GM21528 (cell line): ENCODE results near the gene SNAP23.

ENCODE experiments used
- ATAC-seq: cut with Tn5 transposase; IDR thresholded peaks from one replicate; pipeline ENCODE4 v1.9.1; 2021; ENCODE audit warnings: mild to moderate bottlenecking, moderate library complexity; ENCODE audit not compliant: unreplicated experiment, low FRiP score

The SNAP23 gene

GRCh38 chr15:42495361-42496212, at the start of gene SNAP23:
Gene SNAP23, plus strand, starts transcription at chr15:42495634. Its CDS starts 16,213 bp downstream, at chr15:42511847.
- peak; percentile 70 for ATAC-seq

GRCh38 chr15:42447599-42447998, 47.8 kb upstream of the SNAP23 start:
- no peak for ATAC-seq

GRCh38 chr15:42448281-42448680, 47.2 kb upstream of the SNAP23 start:
- no peak for ATAC-seq

- ATAC-seq: no peak
Measured at GRCh38 chr15:42449770-42450424, 45.5 kb upstream of the SNAP23 start.

GRCh38 chr15:42450425-42450790, 45.0 kb upstream of the SNAP23 start:
- no peak for ATAC-seq

GRCh38 chr15:42453826-42454225, 41.6 kb upstream of the SNAP23 start:
- no peak for ATAC-seq

- no peak for ATAC-seq
Measured at GRCh38 chr15:42456531-42456930, 38.9 kb upstream of the SNAP23 start.

GRCh38 chr15:42456971-42457370, 38.5 kb upstream of the SNAP23 start:
- no peak for ATAC-seq

- ATAC-seq: no peak
Measured at GRCh38 chr15:42457445-42458442, 37.7 kb upstream of the SNAP23 start.

GRCh38 chr15:42461261-42461660, 34.2 kb upstream of the SNAP23 start:
- ATAC-seq: no peak

- ATAC-seq: no peak
Measured at GRCh38 chr15:42465520-42466259, 29.7 kb upstream of the SNAP23 start.

- ATAC-seq: no peak
Measured at GRCh38 chr15:42471002-42471401, 24.4 kb upstream of the SNAP23 start.

GRCh38 chr15:42474827-42475226, 20.6 kb upstream of the SNAP23 start:
- ATAC-seq: no peak

- no peak for ATAC-seq
Measured at GRCh38 chr15:42482701-42483100, 12.7 kb upstream of the SNAP23 start.

GRCh38 chr15:42483677-42484076, 11.8 kb upstream of the SNAP23 start:
- no peak for ATAC-seq

- no peak for ATAC-seq
Measured at GRCh38 chr15:42490291-42490670, 5.2 kb upstream of the SNAP23 start.

GRCh38 chr15:42490671-42491538, 4.5 kb upstream of the SNAP23 start, which contains the start of gene ZNF106:
Gene ZNF106, minus strand, starts transcription at chr15:42491141. Its CDS starts 18,852 bp downstream, at chr15:42472289.
- ATAC-seq: peak; percentile 50

- ATAC-seq: no peak
Measured at GRCh38 chr15:42491539-42492225, 3.8 kb upstream of the SNAP23 start.
